SKM-1 treated with dmso at 0.1 percent for 144 hours (cell line): ENCODE data around the gene RFNG.
A peak's percentile ranks its signal among the peaks of the same experiment; 100 is the strongest.

Experiments
- DNase-seq: peaks from one replicate; lab custom pipeline; 2025; ENCODE audit not compliant: unreplicated experiment; lab: John Stamatoyannopoulos, UW

RFNG gene

GRCh38 chr17:82051776-82052637 lies at the start of gene RFNG, which contains the start of gene GPS1:
RFNG (minus strand) TSS chr17:82051811; CDS start chr17:82051766, 45 bp downstream.
GPS1 (plus strand) TSS chr17:82051898; CDS start chr17:82051932, 34 bp downstream.
- peak; percentile 53 for DNase-seq

GRCh38 chr17:82101301-82101715 lies 49.7 kb upstream of the RFNG start:
- no peak for DNase-seq

- no peak for DNase-seq
Measured at GRCh38 chr17:82100502-82101298, 49.1 kb upstream of the RFNG start.

GRCh38 chr17:82098939-82099763 lies 47.5 kb upstream of the RFNG start:
- DNase-seq: no peak

- peak; percentile 91 for DNase-seq
Measured at GRCh38 chr17:82098169-82098938, 46.7 kb upstream of the RFNG start, which contains the start of gene FASN. FASN (minus strand) TSS chr17:82098236; CDS start chr17:82096445, 1,791 bp downstream.

GRCh38 chr17:82097919-82098168 lies 46.2 kb upstream of the RFNG start:
- no peak for DNase-seq

- no peak for DNase-seq
Measured at GRCh38 chr17:82097184-82097918, 45.7 kb upstream of the RFNG start.

- no peak for DNase-seq
Measured at GRCh38 chr17:82096709-82097183, 45.1 kb upstream of the RFNG start.

GRCh38 chr17:82095777-82096708 lies 44.4 kb upstream of the RFNG start:
- no peak for DNase-seq

- no peak for DNase-seq
Measured at GRCh38 chr17:82094931-82095776, 43.5 kb upstream of the RFNG start.

GRCh38 chr17:82092995-82093751 lies 41.6 kb upstream of the RFNG start:
- no peak for DNase-seq

GRCh38 chr17:82092628-82092994 lies 41.0 kb upstream of the RFNG start:
- DNase-seq: no peak

- no peak for DNase-seq
Measured at GRCh38 chr17:82092094-82092586, 40.5 kb upstream of the RFNG start.

- DNase-seq: no peak
Measured at GRCh38 chr17:82091264-82092066, 39.9 kb upstream of the RFNG start.

- no peak for DNase-seq
Measured at GRCh38 chr17:82090549-82091263, 39.1 kb upstream of the RFNG start.
